Right forelimb (tissue), 1 donor: ENCODE measurements around the gene CYP4F2.
"Not testable (repeated sequence)": the region's sequence is repeated elsewhere in the genome, so short reads cannot be mapped to it uniquely, and the experiment has no call there.

Source experiments
- DNase-seq: peaks from one replicate; pipeline ENCODE4 v3.0.0-alpha.2; 2018

Gene CYP4F2

GRCh38 chr19:15897738-15898276 is at the start of gene CYP4F2:
Gene CYP4F2 (minus strand): TSS chr19:15898074. CDS start chr19:15897611, 463 bp downstream.
- no peak for DNase-seq

- no peak for DNase-seq
Observed at GRCh38 chr19:15945301-15945700, 47.4 kb upstream of the CYP4F2 start.

GRCh38 chr19:15944401-15944800 is 46.5 kb upstream of the CYP4F2 start:
- DNase-seq: no peak

GRCh38 chr19:15937771-15938170 is 39.9 kb upstream of the CYP4F2 start:
- DNase-seq: no peak

GRCh38 chr19:15936950-15937349 is 39.1 kb upstream of the CYP4F2 start:
- DNase-seq: no peak

GRCh38 chr19:15936173-15936572 is 38.3 kb upstream of the CYP4F2 start:
- DNase-seq: no peak

- no peak for DNase-seq
Observed at GRCh38 chr19:15935167-15935702, 37.4 kb upstream of the CYP4F2 start.

- DNase-seq: no peak
Observed at GRCh38 chr19:15934332-15935078, 36.6 kb upstream of the CYP4F2 start, which contains the start of gene CYP4F11. Gene CYP4F11 (minus strand): TSS chr19:15934529. CDS start chr19:15934408, 121 bp downstream.

- DNase-seq: not testable (repeated sequence)
Observed at GRCh38 chr19:15933761-15934331, 36.0 kb upstream of the CYP4F2 start.

- DNase-seq: no peak
Observed at GRCh38 chr19:15928321-15928720, 30.4 kb upstream of the CYP4F2 start.

GRCh38 chr19:15926484-15926883 is 28.6 kb upstream of the CYP4F2 start:
- no peak for DNase-seq

- no peak for DNase-seq
Observed at GRCh38 chr19:15923702-15924101, 25.8 kb upstream of the CYP4F2 start.

- DNase-seq: no peak
Observed at GRCh38 chr19:15922021-15922420, 24.1 kb upstream of the CYP4F2 start.

- no peak for DNase-seq
Observed at GRCh38 chr19:15919243-15919642, 21.4 kb upstream of the CYP4F2 start.

- no peak for DNase-seq
Observed at GRCh38 chr19:15915109-15915508, 17.2 kb upstream of the CYP4F2 start.

GRCh38 chr19:15913830-15914229 is 16.0 kb upstream of the CYP4F2 start:
- peak; percentile 1 for DNase-seq

- DNase-seq: no peak
Observed at GRCh38 chr19:15913384-15913783, 15.5 kb upstream of the CYP4F2 start.

GRCh38 chr19:15911599-15912235 is 13.8 kb upstream of the CYP4F2 start:
- no peak for DNase-seq

- no peak for DNase-seq
Observed at GRCh38 chr19:15905026-15905425, 7.2 kb upstream of the CYP4F2 start.

GRCh38 chr19:15902898-15903297 is 5.0 kb upstream of the CYP4F2 start:
- DNase-seq: not testable (repeated sequence)

GRCh38 chr19:15902254-15902653 is 4.4 kb upstream of the CYP4F2 start:
- DNase-seq: no peak

- no peak for DNase-seq
Observed at GRCh38 chr19:15900504-15900903, 2.6 kb upstream of the CYP4F2 start.

GRCh38 chr19:15900032-15900431 is 2.2 kb upstream of the CYP4F2 start:
- DNase-seq: not testable (repeated sequence)
